ENCODE measurements around the gene SPRR2G.

The SPRR2G gene

GRCh38 chr1:153168686-153169085 is 18.0 kb upstream of the SPRR2G start:
- H4K20me1 ChIP-seq (ENCODE audit: insufficient read depth) = no peaks in the 10 kb centered on the region
- no peak overlapping the region for H3K4me3 ChIP-seq (IDR thresholded peaks at IDR 0.05; ENCODE audit: insufficient read depth, low read depth, low read length)
- no peaks in the 10 kb centered on the region for H3K4me1 ChIP-seq (ENCODE audit: low read depth, poor library complexity, severe bottlenecking)
- H3K79me2 ChIP-seq (ENCODE audit: insufficient read depth, low read depth) = no peaks in the 10 kb centered on the region
- no peaks in the 10 kb centered on the region for H3K27me3 ChIP-seq (ENCODE audit: insufficient read depth, low read depth)
- no peak overlapping the region for H2AFZ ChIP-seq (ENCODE audit: low read depth)
- no peak for TF ChIP-seq CTCF (conservative IDR thresholded peaks at IDR 0.05; ENCODE audit: low read depth, low read length)
- no peak overlapping the region for H3K9ac ChIP-seq
- H3K36me3 ChIP-seq (ENCODE audit: insufficient read depth) = no peaks in the 10 kb centered on the region
- H3K27ac ChIP-seq = no peak overlapping the region
- no peak overlapping the region for H3K4me2 ChIP-seq

GRCh38 chr1:153155541-153155940 is 4.9 kb upstream of the SPRR2G start:
- no peak for TF ChIP-seq CTCF (conservative IDR thresholded peaks at IDR 0.05; ENCODE audit: low read depth, low read length)
- H2AFZ ChIP-seq (ENCODE audit: low read depth) = no peak overlapping the region
- no peaks in the 10 kb centered on the region for H3K27me3 ChIP-seq (ENCODE audit: insufficient read depth, low read depth)
- H3K79me2 ChIP-seq (ENCODE audit: insufficient read depth, low read depth) = no peaks in the 10 kb centered on the region
- no peaks in the 10 kb centered on the region for H4K20me1 ChIP-seq (ENCODE audit: insufficient read depth)
- no peak overlapping the region for H3K9ac ChIP-seq
- no peak overlapping the region for H3K4me2 ChIP-seq
- H3K4me1 ChIP-seq (ENCODE audit: low read depth, poor library complexity, severe bottlenecking) = no peaks in the 10 kb centered on the region
- no peak overlapping the region for H3K4me3 ChIP-seq (IDR thresholded peaks at IDR 0.05; ENCODE audit: insufficient read depth, low read depth, low read length)
- H3K36me3 ChIP-seq (ENCODE audit: insufficient read depth) = no peaks in the 10 kb centered on the region
- no peak overlapping the region for H3K27ac ChIP-seq

GRCh38 chr1:153152481-153152880 is 1.8 kb upstream of the SPRR2G start:
- Histone ChIP-seq H3K9ac (no peak overlapping the region), H3K36me3 (ENCODE audit: insufficient read depth) (no peaks in the 10 kb centered on the region), H3K27me3 (ENCODE audit: insufficient read depth, low read depth) (no peaks in the 10 kb centered on the region), H3K4me2 (no peak overlapping the region), H4K20me1 (ENCODE audit: insufficient read depth) (no peaks in the 10 kb centered on the region), H2AFZ (ENCODE audit: low read depth) (no peak overlapping the region), H3K4me1 (ENCODE audit: low read depth, poor library complexity, severe bottlenecking) (no peaks in the 10 kb centered on the region), H3K27ac (no peak overlapping the region), H3K4me3 (IDR thresholded peaks at IDR 0.05; ENCODE audit: insufficient read depth, low read depth, low read length) (no peak overlapping the region), H3K79me2 (ENCODE audit: insufficient read depth, low read depth) (no peaks in the 10 kb centered on the region)
- TF ChIP-seq CTCF (conservative IDR thresholded peaks at IDR 0.05; ENCODE audit: low read depth, low read length) = no peak

GRCh38 chr1:153141377-153141776 is 9.3 kb downstream of the SPRR2G start:
- Histone ChIP-seq H2AFZ (ENCODE audit: low read depth) (no peak overlapping the region), H3K27ac (no peak overlapping the region), H3K9ac (no peak overlapping the region), H3K36me3 (ENCODE audit: insufficient read depth) (no peaks in the 10 kb centered on the region), H3K27me3 (ENCODE audit: insufficient read depth, low read depth) (no peaks in the 10 kb centered on the region), H3K4me2 (no peak overlapping the region), H3K4me3 (IDR thresholded peaks at IDR 0.05; ENCODE audit: insufficient read depth, low read depth, low read length) (no peak overlapping the region), H3K79me2 (ENCODE audit: insufficient read depth, low read depth) (no peaks in the 10 kb centered on the region), H4K20me1 (ENCODE audit: insufficient read depth) (no peaks in the 10 kb centered on the region), H3K4me1 (ENCODE audit: low read depth, poor library complexity, severe bottlenecking) (peaks cover 14% of the 10 kb centered on the region)
- TF ChIP-seq CTCF (conservative IDR thresholded peaks at IDR 0.05; ENCODE audit: low read depth, low read length) = no peak

Data from KMS-11 (cell line).